GM12878 (cell line): ENCODE data around the gene SHC1. TPM values are rescaled to one million over a fixed set of nuclear protein-coding genes. Genes with fewer than 3 reads are reported as not detected.

Experiments used
- DPF2 ChIP-seq: fragments of 450-650 bp; IDR thresholded peaks from 2 replicates; pipeline ENCODE4 v1.6.1; 2017; ENCODE audit warnings: mild to moderate bottlenecking
- FOXK2 ChIP-seq: fragments of 450-650 bp; IDR thresholded peaks from 2 replicates; pipeline ENCODE4 v1.6.1; 2017; ENCODE audit warnings: mild to moderate bottlenecking, moderate library complexity
- PAX5 ChIP-seq: IDR thresholded peaks from 2 replicates; pipeline ENCODE4 v1.6.1; 2011; ENCODE audit warnings: low read depth, low read length, borderline replicate concordance
- RELA ChIP-seq: fragments of 450-650 bp; IDR thresholded peaks from 2 replicates; pipeline ENCODE4 v1.8.0; 2014; ENCODE audit warnings: borderline replicate concordance; ENCODE audit not compliant: partially characterized antibody
- SMAD5 ChIP-seq: IDR thresholded peaks from 2 replicates; pipeline ENCODE4 v1.6.1; 2016; ENCODE audit warnings: antibody characterized with exemption, low read depth
- SMARCA5 ChIP-seq: fragments of 450-650 bp; IDR thresholded peaks from 2 replicates; pipeline ENCODE4 v1.6.1; 2017; ENCODE audit warnings: mild to moderate bottlenecking
- TCF12 ChIP-seq: IDR thresholded peaks from 2 replicates; pipeline ENCODE4 v1.6.1; 2011; ENCODE audit warnings: low read depth, mild to moderate bottlenecking, low read length
- YY1 ChIP-seq: IDR thresholded peaks from 2 replicates; pipeline ENCODE4 v1.6.1; 2011; ENCODE audit warnings: low read depth, mild to moderate bottlenecking, low read length
- polyA plus RNA-seq, 11 experiments: library from polyadenylated mRNA; depleted of rRNA in 4 of 11; unstranded in 6 of 11; stranded (reverse) in 5 of 11; fragments of >200 nt; fragmentation: Nextera tagmentation in 4 of 11; fragmentation: Illumina TruSeq in 1 of 11; extraction: Ambion mirVana in 4 of 11; extraction: Trizol in 1 of 11; gene quantifications; 1 replicate in 1 of 11; 2 replicates in 10 of 11; pipeline versions ENCODE4 v1.2.1 to v1.2.3, GENCODE V29; 2011 to 2016; ENCODE audit warnings: inconsistent platforms in 2 of 11, missing spikeins in 2 of 11, low read depth in 1 of 11
- total RNA-seq, 4 experiments: library from RNA; depleted of rRNA in 3 of 4; stranded (reverse); fragments of >200 nt in 3 of 4; fragmentation: Illumina TruSeq in 1 of 4; extraction: Trizol in 1 of 4; gene quantifications; 2 replicates each; pipeline versions ENCODE4 v1.2.1 to v1.2.3, GENCODE V29; 2013 to 2021
- TF ChIP-seq, protein P1 (sequence below): IDR thresholded peaks from 2 replicates; pipeline ENCODE4 v1.6.1; 2011; ENCODE audit warnings: borderline replicate concordance, low read depth, mild to moderate bottlenecking, moderate library complexity, mixed read lengths, low read length; ENCODE audit not compliant: insufficient read depth; ENCODE audit errors: extremely low read length
- TF ChIP-seq, protein P2 (sequence below): IDR thresholded peaks from 2 replicates; pipeline ENCODE4 v1.6.1; 2012; ENCODE audit warnings: improper control_type of control experiment, low read depth, low read length; ENCODE audit not compliant: insufficient replicate concordance
- TF ChIP-seq, protein P3 (sequence below): fragments of 450-650 bp; conservative IDR thresholded peaks from 2 replicates; pipeline ENCODE4 v1.6.1; 2017; ENCODE audit warnings: mild to moderate bottlenecking, moderate library complexity
- TF ChIP-seq, protein P4 (sequence below): fragments of 450-650 bp; IDR thresholded peaks from 2 replicates; pipeline ENCODE4 v1.6.1; 2017; ENCODE audit warnings: mild to moderate bottlenecking, moderate library complexity
- TF ChIP-seq, protein P5 (sequence below): fragments of 450-650 bp; IDR thresholded peaks from 2 replicates; pipeline ENCODE4 v1.6.1; 2014; ENCODE audit warnings: mild to moderate bottlenecking

SHC1 gene
- total and polyA plus RNA-seq, 10 of the 15 experiments (the other 5 are each of a cell fraction or from before 2014, with no cell fraction given): 2.6 to 49.3 (median 25.2) TPM

DNA sequence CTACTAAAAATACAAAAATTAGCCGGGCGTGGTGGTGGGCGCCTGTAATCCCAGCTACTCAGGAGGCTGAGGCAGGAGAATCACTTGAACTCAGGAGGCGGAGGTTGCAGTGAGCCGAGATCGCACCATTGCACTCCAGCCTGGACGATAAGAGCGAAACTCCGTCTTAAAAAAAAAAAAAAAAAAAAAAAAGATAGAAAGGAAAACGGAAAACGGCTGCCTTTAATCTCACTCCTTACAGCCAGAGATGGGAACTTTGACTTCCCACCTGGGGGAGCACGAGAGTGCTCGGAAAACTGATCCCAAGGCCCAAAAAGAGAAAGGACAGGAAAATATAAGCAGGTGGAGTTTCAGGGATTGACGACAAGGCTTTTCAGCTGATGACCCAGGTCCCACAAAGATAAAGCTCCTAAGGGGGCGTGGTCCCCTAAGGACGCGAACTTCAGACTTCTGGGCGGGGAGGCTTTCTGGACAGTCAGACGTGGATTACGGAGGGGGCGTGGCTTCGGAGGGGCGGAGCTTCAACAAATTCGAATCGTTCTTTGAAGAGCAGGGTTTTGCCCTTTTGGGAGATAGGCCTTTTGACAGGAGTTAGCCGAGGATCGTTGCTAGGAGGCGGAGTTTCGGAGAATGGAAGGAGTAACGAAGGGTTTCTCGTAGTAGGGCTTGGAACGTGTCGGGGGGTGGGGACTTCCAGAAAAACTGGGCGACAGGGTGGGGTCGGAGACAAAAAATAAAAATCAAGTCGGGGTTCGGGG lies 3.0 kb upstream of the SHC1 start (continued):
- TF ChIP-seq YY1 (no peak), RELA (no peak), TCF12 (no peak), PAX5 (no peak), SMAD5 (peak; percentile 59; the same call in 1 of the 2 replicates), FOXK2 (no peak), SMARCA5 (peak; percentile 98), DPF2 (no peak)
- TF ChIP-seq, protein P1, sequence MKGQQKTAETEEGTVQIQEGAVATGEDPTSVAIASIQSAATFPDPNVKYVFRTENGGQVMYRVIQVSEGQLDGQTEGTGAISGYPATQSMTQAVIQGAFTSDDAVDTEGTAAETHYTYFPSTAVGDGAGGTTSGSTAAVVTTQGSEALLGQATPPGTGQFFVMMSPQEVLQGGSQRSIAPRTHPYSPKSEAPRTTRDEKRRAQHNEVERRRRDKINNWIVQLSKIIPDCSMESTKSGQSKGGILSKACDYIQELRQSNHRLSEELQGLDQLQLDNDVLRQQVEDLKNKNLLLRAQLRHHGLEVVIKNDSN: no peak
- TF ChIP-seq, protein P2, sequence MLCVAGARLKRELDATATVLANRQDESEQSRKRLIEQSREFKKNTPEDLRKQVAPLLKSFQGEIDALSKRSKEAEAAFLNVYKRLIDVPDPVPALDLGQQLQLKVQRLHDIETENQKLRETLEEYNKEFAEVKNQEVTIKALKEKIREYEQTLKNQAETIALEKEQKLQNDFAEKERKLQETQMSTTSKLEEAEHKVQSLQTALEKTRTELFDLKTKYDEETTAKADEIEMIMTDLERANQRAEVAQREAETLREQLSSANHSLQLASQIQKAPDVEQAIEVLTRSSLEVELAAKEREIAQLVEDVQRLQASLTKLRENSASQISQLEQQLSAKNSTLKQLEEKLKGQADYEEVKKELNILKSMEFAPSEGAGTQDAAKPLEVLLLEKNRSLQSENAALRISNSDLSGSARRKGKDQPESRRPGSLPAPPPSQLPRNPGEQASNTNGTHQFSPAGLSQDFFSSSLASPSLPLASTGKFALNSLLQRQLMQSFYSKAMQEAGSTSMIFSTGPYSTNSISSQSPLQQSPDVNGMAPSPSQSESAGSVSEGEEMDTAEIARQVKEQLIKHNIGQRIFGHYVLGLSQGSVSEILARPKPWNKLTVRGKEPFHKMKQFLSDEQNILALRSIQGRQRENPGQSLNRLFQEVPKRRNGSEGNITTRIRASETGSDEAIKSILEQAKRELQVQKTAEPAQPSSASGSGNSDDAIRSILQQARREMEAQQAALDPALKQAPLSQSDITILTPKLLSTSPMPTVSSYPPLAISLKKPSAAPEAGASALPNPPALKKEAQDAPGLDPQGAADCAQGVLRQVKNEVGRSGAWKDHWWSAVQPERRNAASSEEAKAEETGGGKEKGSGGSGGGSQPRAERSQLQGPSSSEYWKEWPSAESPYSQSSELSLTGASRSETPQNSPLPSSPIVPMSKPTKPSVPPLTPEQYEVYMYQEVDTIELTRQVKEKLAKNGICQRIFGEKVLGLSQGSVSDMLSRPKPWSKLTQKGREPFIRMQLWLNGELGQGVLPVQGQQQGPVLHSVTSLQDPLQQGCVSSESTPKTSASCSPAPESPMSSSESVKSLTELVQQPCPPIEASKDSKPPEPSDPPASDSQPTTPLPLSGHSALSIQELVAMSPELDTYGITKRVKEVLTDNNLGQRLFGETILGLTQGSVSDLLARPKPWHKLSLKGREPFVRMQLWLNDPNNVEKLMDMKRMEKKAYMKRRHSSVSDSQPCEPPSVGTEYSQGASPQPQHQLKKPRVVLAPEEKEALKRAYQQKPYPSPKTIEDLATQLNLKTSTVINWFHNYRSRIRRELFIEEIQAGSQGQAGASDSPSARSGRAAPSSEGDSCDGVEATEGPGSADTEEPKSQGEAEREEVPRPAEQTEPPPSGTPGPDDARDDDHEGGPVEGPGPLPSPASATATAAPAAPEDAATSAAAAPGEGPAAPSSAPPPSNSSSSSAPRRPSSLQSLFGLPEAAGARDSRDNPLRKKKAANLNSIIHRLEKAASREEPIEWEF: no peak
- TF ChIP-seq, protein P3, sequence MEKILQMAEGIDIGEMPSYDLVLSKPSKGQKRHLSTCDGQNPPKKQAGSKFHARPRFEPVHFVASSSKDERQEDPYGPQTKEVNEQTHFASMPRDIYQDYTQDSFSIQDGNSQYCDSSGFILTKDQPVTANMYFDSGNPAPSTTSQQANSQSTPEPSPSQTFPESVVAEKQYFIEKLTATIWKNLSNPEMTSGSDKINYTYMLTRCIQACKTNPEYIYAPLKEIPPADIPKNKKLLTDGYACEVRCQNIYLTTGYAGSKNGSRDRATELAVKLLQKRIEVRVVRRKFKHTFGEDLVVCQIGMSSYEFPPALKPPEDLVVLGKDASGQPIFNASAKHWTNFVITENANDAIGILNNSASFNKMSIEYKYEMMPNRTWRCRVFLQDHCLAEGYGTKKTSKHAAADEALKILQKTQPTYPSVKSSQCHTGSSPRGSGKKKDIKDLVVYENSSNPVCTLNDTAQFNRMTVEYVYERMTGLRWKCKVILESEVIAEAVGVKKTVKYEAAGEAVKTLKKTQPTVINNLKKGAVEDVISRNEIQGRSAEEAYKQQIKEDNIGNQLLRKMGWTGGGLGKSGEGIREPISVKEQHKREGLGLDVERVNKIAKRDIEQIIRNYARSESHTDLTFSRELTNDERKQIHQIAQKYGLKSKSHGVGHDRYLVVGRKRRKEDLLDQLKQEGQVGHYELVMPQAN: peak; percentile 54; the same call in 1 of the 2 replicates
- TF ChIP-seq, protein P4, sequence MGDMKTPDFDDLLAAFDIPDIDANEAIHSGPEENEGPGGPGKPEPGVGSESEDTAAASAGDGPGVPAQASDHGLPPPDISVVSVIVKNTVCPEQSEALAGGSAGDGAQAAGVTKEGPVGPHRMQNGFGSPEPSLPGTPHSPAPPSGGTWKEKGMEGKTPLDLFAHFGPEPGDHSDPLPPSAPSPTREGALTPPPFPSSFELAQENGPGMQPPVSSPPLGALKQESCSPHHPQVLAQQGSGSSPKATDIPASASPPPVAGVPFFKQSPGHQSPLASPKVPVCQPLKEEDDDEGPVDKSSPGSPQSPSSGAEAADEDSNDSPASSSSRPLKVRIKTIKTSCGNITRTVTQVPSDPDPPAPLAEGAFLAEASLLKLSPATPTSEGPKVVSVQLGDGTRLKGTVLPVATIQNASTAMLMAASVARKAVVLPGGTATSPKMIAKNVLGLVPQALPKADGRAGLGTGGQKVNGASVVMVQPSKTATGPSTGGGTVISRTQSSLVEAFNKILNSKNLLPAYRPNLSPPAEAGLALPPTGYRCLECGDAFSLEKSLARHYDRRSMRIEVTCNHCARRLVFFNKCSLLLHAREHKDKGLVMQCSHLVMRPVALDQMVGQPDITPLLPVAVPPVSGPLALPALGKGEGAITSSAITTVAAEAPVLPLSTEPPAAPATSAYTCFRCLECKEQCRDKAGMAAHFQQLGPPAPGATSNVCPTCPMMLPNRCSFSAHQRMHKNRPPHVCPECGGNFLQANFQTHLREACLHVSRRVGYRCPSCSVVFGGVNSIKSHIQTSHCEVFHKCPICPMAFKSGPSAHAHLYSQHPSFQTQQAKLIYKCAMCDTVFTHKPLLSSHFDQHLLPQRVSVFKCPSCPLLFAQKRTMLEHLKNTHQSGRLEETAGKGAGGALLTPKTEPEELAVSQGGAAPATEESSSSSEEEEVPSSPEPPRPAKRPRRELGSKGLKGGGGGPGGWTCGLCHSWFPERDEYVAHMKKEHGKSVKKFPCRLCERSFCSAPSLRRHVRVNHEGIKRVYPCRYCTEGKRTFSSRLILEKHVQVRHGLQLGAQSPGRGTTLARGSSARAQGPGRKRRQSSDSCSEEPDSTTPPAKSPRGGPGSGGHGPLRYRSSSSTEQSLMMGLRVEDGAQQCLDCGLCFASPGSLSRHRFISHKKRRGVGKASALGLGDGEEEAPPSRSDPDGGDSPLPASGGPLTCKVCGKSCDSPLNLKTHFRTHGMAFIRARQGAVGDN: no peak
- TF ChIP-seq, protein P5, sequence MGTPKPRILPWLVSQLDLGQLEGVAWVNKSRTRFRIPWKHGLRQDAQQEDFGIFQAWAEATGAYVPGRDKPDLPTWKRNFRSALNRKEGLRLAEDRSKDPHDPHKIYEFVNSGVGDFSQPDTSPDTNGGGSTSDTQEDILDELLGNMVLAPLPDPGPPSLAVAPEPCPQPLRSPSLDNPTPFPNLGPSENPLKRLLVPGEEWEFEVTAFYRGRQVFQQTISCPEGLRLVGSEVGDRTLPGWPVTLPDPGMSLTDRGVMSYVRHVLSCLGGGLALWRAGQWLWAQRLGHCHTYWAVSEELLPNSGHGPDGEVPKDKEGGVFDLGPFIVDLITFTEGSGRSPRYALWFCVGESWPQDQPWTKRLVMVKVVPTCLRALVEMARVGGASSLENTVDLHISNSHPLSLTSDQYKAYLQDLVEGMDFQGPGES: no peak
